Sciatic nerve (tissue), 2 donors: ENCODE data around the gene LHFPL2. TPM values are rescaled to one million over a fixed set of nuclear protein-coding genes. Genes with fewer than 3 reads are reported as not detected.

ENCODE experiments used
- ATAC-seq: fragments of 200-7000 bp; cut with Tn5 transposase; one replicate; pipeline ENCODE4 v1.9.1; 2020; ENCODE audit warnings: mild to moderate bottlenecking, moderate library complexity
- DNase-seq: peaks from one replicate; pipeline ENCODE4 v3.0.0-alpha.2; 2020; ENCODE audit warnings: low spot score
- intact Hi-C: fragments of 100-400 bp; cut with DNase I; formaldehyde crosslinking; loops from one replicate; pipeline ENCODE4 v1.14.2; 2022
- total RNA-seq: library from RNA; stranded (reverse); fragmentation: NEBNext Ultra II Directional; extraction: Animal tissue kit (Norgen Biotek cat#: 25700); gene quantifications from one replicate; pipeline ENCODE4 v1.2.1, GENCODE V29; 2021
- donor health status: DM: no; HTN: no; CAD: no.
- donor health status: DM: no; HTN: no; CAD: no.

The LHFPL2 gene
- total RNA-seq, 1 donor from 2014 or later: 33.4 TPM

DNA sequence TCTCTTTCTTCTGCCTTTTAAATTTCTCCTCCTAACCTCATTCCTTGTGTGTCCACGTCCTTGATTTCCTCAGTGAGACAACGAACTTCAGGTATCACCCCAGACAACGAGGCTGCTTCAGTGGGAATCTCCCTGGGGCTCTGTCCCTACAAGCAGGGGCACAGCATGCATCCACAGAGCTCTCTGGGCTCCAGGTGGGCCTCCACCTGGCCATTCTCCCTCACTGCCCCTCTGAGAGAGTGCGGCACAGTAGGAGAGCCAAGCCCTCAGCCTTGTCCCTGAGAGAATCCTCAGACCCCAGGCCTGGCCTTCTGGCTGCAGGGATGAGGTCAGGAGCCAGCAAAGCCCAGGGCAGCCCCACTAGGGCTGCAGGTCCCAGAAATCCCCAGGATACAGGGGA is 105.3 kb downstream of the LHFPL2 start:
- intact Hi-C loops: loop anchor here (10.0 kb wide), 1 partner anchor 422 kb away; no protein-coding TSS in a partner anchor
- ATAC-seq (no peak), DNase-seq (no peak)

GRCh38 chr5:78542321-78542840 is 106.2 kb downstream of the LHFPL2 start:
- ATAC-seq: no peak
- intact Hi-C loops: loop anchor here (10.0 kb wide), 1 partner anchor 422 kb away; no protein-coding TSS in a partner anchor

GRCh38 chr5:78541086-78541654 is 107.4 kb downstream of the LHFPL2 start:
- intact Hi-C loops: loop anchor here (10.0 kb wide), 1 partner anchor 424 kb away; no protein-coding TSS in a partner anchor
- ATAC-seq (no peak), DNase-seq (no peak)

More at GRCh38 chr5:78542321-78542840, 106.2 kb downstream of the LHFPL2 start:
- DNase-seq: no peak

GRCh38 chr5:78540335-78541085 is 108.1 kb downstream of the LHFPL2 start:
- ATAC-seq (peak; percentile 73), DNase-seq (no peak)
- intact Hi-C loops: loop anchor here (10.0 kb wide), 1 partner anchor 424 kb away; no protein-coding TSS in a partner anchor

- DNase-seq: no peak
- intact Hi-C loops: no loop called here
- ATAC-seq: no peak
These were observed 110.2 kb downstream of the LHFPL2 start for GRCh38 chr5:78538240-78538850.

DNA sequence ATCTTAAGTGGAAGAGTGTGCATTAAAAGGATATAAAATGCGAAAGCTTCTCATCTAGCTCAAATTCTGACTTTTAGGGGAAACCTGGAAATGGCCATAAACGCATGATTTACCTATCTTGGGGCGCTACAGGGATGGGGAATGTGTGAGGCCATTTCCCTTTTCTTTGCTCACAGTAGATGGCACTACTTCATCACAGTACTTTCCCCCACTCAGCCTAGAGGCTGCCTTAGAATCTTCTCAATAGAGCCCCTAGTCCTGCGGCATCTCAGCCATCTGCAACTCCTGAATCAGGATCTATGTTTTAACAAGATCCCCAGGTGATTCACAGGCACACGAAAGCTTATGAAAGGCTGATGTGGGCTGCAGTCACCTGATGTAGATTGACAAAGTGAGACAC is 110.8 kb downstream of the LHFPL2 start:
- ATAC-seq: peak; percentile 82
- DNase-seq: no peak
- intact Hi-C loops: no loop called here

DNA sequence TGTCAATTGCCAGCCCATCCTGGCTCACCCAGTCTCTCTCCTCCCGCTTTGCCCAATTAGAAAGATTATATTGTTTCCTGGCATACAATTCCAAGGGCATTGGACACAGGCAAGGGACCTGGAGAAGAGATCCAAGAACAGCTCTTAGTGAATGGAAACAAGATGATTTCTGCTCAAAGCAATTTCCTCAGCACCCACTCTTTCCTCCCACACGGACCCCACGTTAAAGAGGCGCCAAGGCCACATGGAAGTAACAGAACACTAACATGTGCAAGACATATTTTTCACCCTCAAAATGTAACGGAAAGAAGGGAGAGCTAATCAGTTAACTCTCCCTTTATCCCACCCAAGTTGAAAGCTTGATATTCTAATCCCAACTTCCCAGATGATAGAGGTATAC is 111.2 kb downstream of the LHFPL2 start:
- intact Hi-C loops: no loop called here
- ATAC-seq: no peak
- no peak for DNase-seq

- intact Hi-C loops: no loop called here
- ATAC-seq (no peak), DNase-seq (no peak)
These were observed 111.8 kb downstream of the LHFPL2 start for GRCh38 chr5:78536661-78537196.

DNA sequence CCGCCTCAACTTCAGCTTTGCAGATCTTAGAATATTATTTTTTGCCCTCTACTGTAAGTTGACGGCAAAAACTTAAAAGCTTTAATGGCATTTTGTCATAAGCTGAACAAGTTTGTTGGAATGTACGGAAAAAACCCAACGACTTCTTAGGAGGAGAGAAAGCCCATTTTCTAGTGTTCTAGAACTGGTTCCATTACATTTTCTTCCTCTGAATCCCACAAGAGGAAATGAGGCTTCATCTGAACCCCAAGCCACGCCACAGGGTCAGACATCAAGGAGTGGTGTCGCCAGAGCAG is 113.7 kb downstream of the LHFPL2 start:
- intact Hi-C loops: no loop called here
- ATAC-seq (no peak), DNase-seq (no peak)

GRCh38 chr5:78534148-78534904 is 114.2 kb downstream of the LHFPL2 start:
- peak; percentile 53 for ATAC-seq
- intact Hi-C loops: no loop called here
- DNase-seq: peak; percentile 73

- intact Hi-C loops: no loop called here
- ATAC-seq: no peak
- no peak for DNase-seq
These were observed 115.2 kb downstream of the LHFPL2 start for GRCh38 chr5:78533356-78533755.

- DNase-seq (no peak), ATAC-seq (no peak)
- intact Hi-C loops: no loop called here
These were observed 118.1 kb downstream of the LHFPL2 start for GRCh38 chr5:78530342-78531096.

DNA sequence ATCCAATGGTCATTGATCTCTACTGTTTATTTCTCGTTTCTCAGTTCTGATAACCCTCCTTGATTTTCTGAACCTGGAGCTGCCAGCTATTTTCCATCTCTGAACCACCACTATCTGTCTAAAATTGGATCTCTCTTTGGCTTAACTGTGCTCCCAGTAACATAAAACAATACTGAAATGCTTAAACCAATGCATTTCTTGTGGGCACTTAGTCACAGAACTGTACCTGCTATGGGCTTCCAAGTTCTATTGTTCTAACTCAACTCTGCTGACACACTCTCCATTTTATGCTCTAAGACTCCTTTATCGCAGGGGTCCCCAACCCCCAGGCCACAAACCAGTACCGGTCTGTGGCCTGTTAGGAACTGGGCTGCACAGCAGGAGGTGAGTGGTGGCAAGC is 120.6 kb downstream of the LHFPL2 start:
- DNase-seq (no peak), ATAC-seq (no peak)
- intact Hi-C loops: no loop called here

DNA sequence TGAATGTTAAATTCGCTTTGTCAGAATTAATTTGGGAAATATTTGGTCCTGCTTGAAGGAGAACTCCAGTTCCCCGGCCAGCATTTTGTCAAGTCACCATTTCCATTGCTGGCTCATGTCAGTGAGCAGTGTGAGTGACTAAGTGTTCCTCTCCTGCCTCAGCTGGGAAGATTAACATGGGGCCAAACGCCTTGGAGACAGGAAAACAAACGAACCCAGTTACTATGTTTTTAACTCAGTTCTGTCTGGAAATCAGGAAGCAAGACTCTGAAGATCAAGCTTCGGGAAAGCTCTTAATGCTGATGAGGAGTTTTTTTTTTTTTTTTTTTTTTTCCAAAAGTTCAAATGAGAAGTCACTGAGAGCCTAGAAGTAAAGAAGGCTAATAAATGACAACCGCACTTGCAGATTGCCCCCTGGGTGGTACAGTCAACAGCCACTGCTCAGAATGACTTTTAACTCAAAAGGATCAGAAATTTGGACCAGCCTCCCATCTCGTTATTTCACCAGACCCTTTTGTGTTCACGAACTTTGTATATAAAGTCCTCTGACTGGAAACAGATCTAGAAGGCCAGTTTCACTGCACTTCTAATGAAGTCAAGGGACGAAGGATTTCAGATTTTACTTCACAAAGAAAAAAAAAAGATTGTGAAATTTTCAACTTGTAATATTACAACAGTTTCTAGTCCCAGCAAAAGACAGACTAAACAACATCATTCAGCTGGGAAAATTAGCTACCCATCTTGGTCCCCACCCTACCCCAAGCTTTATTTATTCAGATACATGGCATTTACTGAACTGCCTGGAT is 121.3 kb downstream of the LHFPL2 start:
- intact Hi-C loops: no loop called here
- ATAC-seq (peak; percentile 92), DNase-seq (no peak)

DNA sequence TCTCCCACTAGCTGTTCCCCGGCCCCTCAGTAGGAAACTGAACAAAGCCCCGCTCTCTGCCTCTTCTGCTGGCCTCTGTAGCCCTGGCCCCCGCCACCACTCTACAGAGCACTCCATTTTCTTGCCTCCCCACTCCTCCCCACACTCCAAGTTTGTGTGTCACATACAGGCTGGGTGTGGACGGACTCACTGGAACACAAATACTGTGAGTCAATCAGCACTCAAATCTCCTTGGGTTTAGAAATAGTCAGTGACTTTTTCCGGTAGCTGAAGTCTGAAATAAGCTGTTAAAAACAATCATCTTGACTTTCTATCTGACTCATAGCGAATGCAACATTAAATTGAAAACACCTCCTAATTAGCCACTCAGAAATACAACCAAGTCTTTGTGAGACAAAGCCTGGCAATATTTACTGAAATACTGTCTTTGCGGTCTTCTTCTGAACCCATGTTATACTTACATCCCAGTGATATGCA is 122.5 kb downstream of the LHFPL2 start:
- ATAC-seq (no peak), DNase-seq (no peak)
- intact Hi-C loops: no loop called here

DNA sequence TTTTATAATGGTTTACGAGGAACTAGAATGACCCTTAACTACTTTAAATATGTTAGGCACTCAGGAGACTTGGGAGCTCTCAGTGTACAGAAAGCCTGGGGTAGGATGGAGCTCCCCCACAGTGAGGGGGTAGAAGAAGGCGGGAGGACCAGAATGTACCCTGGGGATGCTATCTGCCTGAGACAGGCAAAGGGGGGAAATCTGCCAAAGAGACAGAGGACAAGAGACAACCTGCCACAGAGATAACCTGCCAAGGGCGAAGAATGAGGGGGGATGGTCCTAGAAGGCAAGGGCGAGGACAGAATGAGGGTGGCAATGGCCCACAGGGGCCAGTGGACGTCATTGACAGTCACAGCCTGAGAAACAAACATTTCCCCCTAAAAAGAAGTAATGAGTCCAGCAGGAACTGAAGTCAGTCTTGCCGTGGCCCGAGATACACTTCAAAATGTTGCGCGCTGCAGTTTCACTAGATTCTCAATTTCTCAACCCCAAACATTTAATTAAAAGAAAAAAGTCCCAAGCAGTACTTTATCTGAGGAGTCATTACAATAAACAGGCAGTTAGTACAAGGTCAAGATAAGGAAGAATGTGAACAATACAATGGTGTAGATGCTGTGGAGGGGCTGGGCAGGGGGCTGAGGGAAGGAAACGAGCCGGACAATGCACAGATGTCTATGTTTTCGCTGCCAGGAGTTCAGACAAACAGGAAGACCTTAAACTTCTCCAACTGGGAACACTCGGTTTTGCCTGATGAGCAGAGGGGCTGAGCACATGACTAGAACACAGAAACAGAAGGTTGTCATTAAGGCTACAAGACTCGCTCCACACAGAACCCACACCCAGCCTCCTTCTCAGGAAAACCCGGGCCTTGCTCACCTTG is 125.0 kb downstream of the LHFPL2 start:
- intact Hi-C loops: no loop called here
- peak; percentile 16 for ATAC-seq
- no peak for DNase-seq
